ENCODE measurements around the gene NTNG2. TPM values are rescaled to one million over a fixed set of nuclear protein-coding genes. Genes with fewer than 3 reads are reported as not detected.

Gene NTNG2
- total and polyA plus RNA-seq, 5 experiments from 2014 or later: 0.75 to 10.8 (median 1.0) TPM

- ATAC-seq (no peak), DNase-seq (peak in 1 of 10 donors; percentile 22)
- Mint-ChIP-seq H3K27me3 (no peaks in the 10 kb centered on the region), H3K27ac (peak overlapping the region in 3 of 10 donors; percentile 21 to 70 (median 56)), H3K36me3 (no peaks in the 10 kb centered on the region), H3K9me3 (no peaks in the 10 kb centered on the region), H3K4me3 (no peak overlapping the region), H3K4me1 (peaks cover 4 to 18% (median 16%) of the 10 kb centered on the region in 4 donors)
- POLR2A ChIA-PET: interaction anchor here (1.0 kb wide), 1 partner anchor 67 kb away, joined by 4 read pairs; no protein-coding TSS in a partner anchor
Measured at GRCh38 chr9:132236662-132237311, 74.9 kb downstream of the NTNG2 start.

- Mint-ChIP-seq H3K4me3 (no peak overlapping the region), H3K27me3 (no peaks in the 10 kb centered on the region), H3K9me3 (no peaks in the 10 kb centered on the region), H3K27ac (no peak overlapping the region), H3K36me3 (no peaks in the 10 kb centered on the region), H3K4me1 (peaks cover 7 to 23% (median 18%) of the 10 kb centered on the region in 4 donors)
- ATAC-seq: no peak
- DNase-seq: peak in 1 of 10 donors; percentile 44
- POLR2A ChIA-PET: no interaction called here
Measured at GRCh38 chr9:132237481-132237880, 75.6 kb downstream of the NTNG2 start.

- DNase-seq (peak in 1 of 10 donors; percentile 51), ATAC-seq (no peak)
- H3K9me3 Mint-ChIP-seq: no peaks in the 10 kb centered on the region
- H3K4me3 Mint-ChIP-seq: peak overlapping the region in 1 of 10 donors; percentile 10
- peaks cover 11 to 25% (median 19%) of the 10 kb centered on the region in 4 donors for H3K4me1 Mint-ChIP-seq
- peak overlapping the region in 1 of 10 donors; percentile 15 for H3K27ac Mint-ChIP-seq
- no peaks in the 10 kb centered on the region for H3K36me3 Mint-ChIP-seq
- H3K27me3 Mint-ChIP-seq: no peaks in the 10 kb centered on the region
- POLR2A ChIA-PET: interaction anchor here (0.6 kb wide), 2 partner anchors 20 to 731 kb away, joined by 4 to 5 read pairs; no protein-coding TSS in a partner anchor
Measured at GRCh38 chr9:132238026-132238972, 76.4 kb downstream of the NTNG2 start.

DNA sequence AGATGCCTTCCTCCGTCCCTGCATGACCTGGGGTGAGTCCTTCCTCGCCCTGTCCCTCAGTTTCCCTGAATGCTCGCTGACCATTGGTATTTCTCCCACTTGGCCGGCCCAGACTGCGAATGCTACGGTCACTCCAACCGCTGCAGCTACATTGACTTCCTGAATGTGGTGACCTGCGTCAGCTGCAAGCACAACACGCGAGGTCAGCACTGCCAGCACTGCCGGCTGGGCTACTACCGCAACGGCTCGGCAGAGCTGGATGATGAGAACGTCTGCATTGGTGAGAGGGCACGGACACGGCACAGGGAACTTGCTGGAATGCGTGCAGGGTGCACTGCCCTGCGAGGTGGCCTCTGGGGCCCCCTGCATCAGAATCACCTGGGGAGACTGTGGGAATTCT lies 77.1 kb downstream of the NTNG2 start:
- H3K36me3 Mint-ChIP-seq: no peaks in the 10 kb centered on the region
- H3K4me3 Mint-ChIP-seq: peak overlapping the region in 1 of 10 donors; percentile 16
- H3K27me3 Mint-ChIP-seq: no peaks in the 10 kb centered on the region
- DNase-seq (peak in 1 of 10 donors; percentile 24), ATAC-seq (no peak)
- POLR2A ChIA-PET: interaction anchor here (0.6 kb wide), 1 partner anchor 20 kb away, joined by 5 read pairs; no protein-coding TSS in a partner anchor
- H3K9me3 Mint-ChIP-seq: no peaks in the 10 kb centered on the region
- peak overlapping the region in 2 of 10 donors; percentile 31 to 67 for H3K27ac Mint-ChIP-seq
- peaks cover 11 to 25% (median 19%) of the 10 kb centered on the region in 4 donors for H3K4me1 Mint-ChIP-seq

GRCh38 chr9:132239518-132239917 lies 77.7 kb downstream of the NTNG2 start:
- H3K4me1 Mint-ChIP-seq: peaks cover 11 to 25% (median 19%) of the 10 kb centered on the region in 4 donors
- peaks cover 0 to under 1% (median 0%) of the 10 kb centered on the region in 5 donors for H3K27me3 Mint-ChIP-seq
- H3K27ac Mint-ChIP-seq: peak overlapping the region in 2 of 10 donors; percentile 53 to 96
- DNase-seq: no peak
- no peaks in the 10 kb centered on the region for H3K9me3 Mint-ChIP-seq
- H3K4me3 Mint-ChIP-seq: peak overlapping the region in 2 of 10 donors; percentile 10 to 19
- no peak for ATAC-seq
- no peaks in the 10 kb centered on the region for H3K36me3 Mint-ChIP-seq
- POLR2A ChIA-PET: interaction anchor here (0.6 kb wide), 1 partner anchor 740 kb away, joined by 3 read pairs; no protein-coding TSS in a partner anchor

- ATAC-seq: no peak
- H3K36me3 Mint-ChIP-seq: no peaks in the 10 kb centered on the region
- H3K4me1 Mint-ChIP-seq: peaks cover 11 to 25% (median 19%) of the 10 kb centered on the region in 4 donors
- peak in 4 of 10 donors; percentile 14 to 62 (median 20) for DNase-seq
- POLR2A ChIA-PET: interaction anchor here (0.6 kb wide), 2 partner anchors 77 to 741 kb away, joined by 3 read pairs; no protein-coding TSS in a partner anchor
- peak overlapping the region in 7 of 10 donors; percentile 11 to 96 (median 86) for H3K27ac Mint-ChIP-seq
- H3K9me3 Mint-ChIP-seq: no peaks in the 10 kb centered on the region
- peaks cover 0 to 3% (median 0%) of the 10 kb centered on the region in 5 donors for H3K27me3 Mint-ChIP-seq
- peak overlapping the region; percentile 4 to 99 (median 67) for H3K4me3 Mint-ChIP-seq
Measured at GRCh38 chr9:132239999-132240840, 78.4 kb downstream of the NTNG2 start.

DNA sequence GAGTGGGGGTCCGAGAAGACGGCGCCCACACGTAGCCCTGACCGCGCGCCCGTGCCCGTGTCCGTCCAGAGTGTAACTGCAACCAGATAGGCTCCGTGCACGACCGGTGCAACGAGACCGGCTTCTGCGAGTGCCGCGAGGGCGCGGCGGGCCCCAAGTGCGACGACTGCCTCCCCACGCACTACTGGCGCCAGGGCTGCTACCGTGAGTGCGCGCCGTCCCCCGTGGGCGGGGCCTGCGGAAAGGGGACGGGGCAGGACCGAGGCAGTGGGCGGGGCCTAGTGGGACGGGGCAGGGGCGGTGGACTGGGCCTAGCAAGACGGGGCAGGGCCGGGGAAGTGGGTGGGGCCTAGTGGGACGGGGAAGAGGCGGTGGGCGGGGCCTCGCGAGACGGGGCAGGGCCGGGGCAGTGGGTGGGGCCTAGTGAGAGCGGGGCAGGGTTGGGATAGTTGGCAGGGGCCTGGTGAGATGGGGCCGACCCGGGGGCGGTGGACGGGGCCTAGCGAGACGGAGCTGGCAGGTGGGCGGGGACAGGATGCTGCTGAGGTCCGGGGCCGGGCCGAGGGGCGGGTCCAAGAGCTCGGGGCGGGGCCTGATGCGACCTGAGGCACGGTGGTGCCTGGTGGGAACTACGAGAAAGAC lies 79.1 kb downstream of the NTNG2 start:
- H3K9me3 Mint-ChIP-seq: no peaks in the 10 kb centered on the region
- DNase-seq (peak; percentile 96 to 100 (median 100)), ATAC-seq (peak; percentile 88 to 91)
- POLR2A ChIA-PET: interaction anchor here (0.6 to 1.4 kb wide), 14 partner anchors 12 to 1503 kb away, joined by 3 to 13 read pairs (median 3); partner anchors contain the start of genes GTF3C5, MED27, NTNG2 and NUP214
- H3K4me3 Mint-ChIP-seq: peak overlapping the region; percentile 94 to 99 (median 98)
- H3K36me3 Mint-ChIP-seq: no peaks in the 10 kb centered on the region
- H3K27me3 Mint-ChIP-seq: peaks cover 0 to 3% (median 0%) of the 10 kb centered on the region in 5 donors
- H3K27ac Mint-ChIP-seq: peak overlapping the region; percentile 45 to 97 (median 94)
- H3K4me1 Mint-ChIP-seq: peaks cover 11 to 25% (median 19%) of the 10 kb centered on the region in 4 donors

DNA sequence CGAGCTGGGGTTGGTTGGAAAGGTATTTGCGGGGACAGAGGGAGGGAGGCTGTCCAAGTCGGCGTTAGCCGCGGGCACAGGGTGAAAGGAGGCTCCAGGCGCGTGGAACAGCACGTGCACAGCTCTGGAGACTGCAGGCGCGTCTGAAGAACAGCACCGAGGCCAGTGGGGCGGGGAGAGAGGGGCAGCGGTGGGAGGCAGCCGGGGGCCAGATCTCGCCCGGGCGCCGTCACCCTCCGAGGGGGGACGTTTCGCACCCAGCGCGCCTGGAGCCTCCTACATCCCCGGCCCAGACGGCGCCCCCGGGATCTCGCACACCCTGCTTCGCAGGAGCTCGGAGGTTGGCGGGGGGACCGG lies 79.6 kb downstream of the NTNG2 start:
- POLR2A ChIA-PET: interaction anchor here (0.6 to 1.4 kb wide), 14 partner anchors 11 to 1504 kb away, joined by 3 to 13 read pairs (median 3); partner anchors contain the start of genes GTF3C5, MED27, NTNG2 and NUP214
- no peaks in the 10 kb centered on the region for H3K9me3 Mint-ChIP-seq
- no peak for ATAC-seq

GRCh38 chr9:132241840-132242620 lies 80.2 kb downstream of the NTNG2 start:
- H3K27me3 Mint-ChIP-seq: peaks cover 0 to 12% (median 0%) of the 10 kb centered on the region in 5 donors
- peaks cover 11 to 25% (median 13%) of the 10 kb centered on the region in 4 donors for H3K4me1 Mint-ChIP-seq
- peak overlapping the region; percentile 88 to 99 (median 94) for H3K4me3 Mint-ChIP-seq
- H3K27ac Mint-ChIP-seq: peak overlapping the region; percentile 79 to 94 (median 88)
- peak in 1 of 2 donors; percentile 7 for ATAC-seq
- no peaks in the 10 kb centered on the region for H3K36me3 Mint-ChIP-seq
- POLR2A ChIA-PET: interaction anchor here (0.6 to 1.4 kb wide), 12 partner anchors 11 to 1504 kb away, joined by 3 to 13 read pairs (median 3); partner anchors contain the start of genes GTF3C5, MED27, NTNG2 and SETX
- H3K9me3 Mint-ChIP-seq: no peaks in the 10 kb centered on the region
- peak; percentile 30 to 81 (median 51) for DNase-seq

More for the DNA sequence above, 79.6 kb downstream of the NTNG2 start:
- peaks cover 11 to 25% (median 17%) of the 10 kb centered on the region in 4 donors for H3K4me1 Mint-ChIP-seq
- H3K27ac Mint-ChIP-seq: peak overlapping the region; percentile 45 to 97 (median 94)
- H3K36me3 Mint-ChIP-seq: no peaks in the 10 kb centered on the region
- peak overlapping the region; percentile 94 to 99 (median 98) for H3K4me3 Mint-ChIP-seq
- peaks cover 0 to 6% (median 0%) of the 10 kb centered on the region in 5 donors for H3K27me3 Mint-ChIP-seq
- no peak for DNase-seq

DNA sequence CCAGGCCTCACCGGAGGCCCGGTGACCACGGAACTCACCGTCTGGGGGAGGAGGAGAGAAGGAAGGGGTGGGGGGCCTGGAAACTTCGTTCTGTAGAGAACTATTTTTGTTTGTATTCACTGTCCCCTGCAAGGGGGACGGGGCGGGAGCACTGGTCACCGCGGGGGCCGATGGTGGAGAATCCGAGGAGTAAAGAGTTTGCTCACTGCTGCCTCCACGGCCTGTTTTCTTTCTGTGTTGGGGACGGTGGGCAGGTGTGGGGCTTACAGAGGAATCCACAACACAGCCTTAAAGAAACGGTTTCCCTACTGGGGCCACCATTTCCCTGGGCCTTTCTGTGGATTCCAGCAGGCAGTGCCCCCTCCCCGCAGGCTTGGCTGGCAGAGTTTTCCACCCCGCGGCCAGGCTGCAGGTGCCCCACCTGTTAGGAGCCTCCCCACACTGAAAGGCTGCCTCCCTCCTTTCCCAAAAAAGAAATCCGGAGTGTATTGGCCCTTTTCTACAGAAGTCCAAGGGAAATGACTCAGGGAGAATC lies 80.8 kb downstream of the NTNG2 start:
- POLR2A ChIA-PET: no interaction called here
- Mint-ChIP-seq H3K36me3 (no peaks in the 10 kb centered on the region), H3K4me3 (peak overlapping the region; percentile 88 to 99 (median 93)), H3K4me1 (peaks cover 11 to 25% (median 13%) of the 10 kb centered on the region in 4 donors), H3K27me3 (peaks cover 0 to 13% (median 0%) of the 10 kb centered on the region in 5 donors), H3K27ac (peak overlapping the region; percentile 79 to 94 (median 88)), H3K9me3 (no peaks in the 10 kb centered on the region)
- DNase-seq (peak in 1 of 10 donors; percentile 17), ATAC-seq (no peak)

All from naive thymus-derived CD8-positive, alpha-beta T cell (primary cell).